SK-N-SH treated with all-trans-retinoic acid at 6 μM for 48 hours (cell line): ENCODE data around the gene ZBTB12.
A peak's percentile ranks its signal among the peaks of the same experiment; 100 is the strongest.
"Not testable (repeated sequence)": the region's sequence is repeated elsewhere in the genome, so short reads cannot be mapped to it uniquely, and the experiment has no call there.

ENCODE experiments used
- ATAC-seq: fragments of 200-7000 bp; cut with Tn5 transposase; 3 replicates; pipeline ENCODE4 v1.9.1; 2020; ENCODE audit warnings: mild to moderate bottlenecking, moderate library complexity
- ARNTL ChIP-seq: fragments of 450-650 bp; formaldehyde crosslinking; IDR thresholded peaks from 2 replicates; pipeline ENCODE4 v1.5.0; 2020; ENCODE audit warnings: low read depth, mild to moderate bottlenecking, moderate library complexity, borderline replicate concordance
- BACH2 ChIP-seq: fragments of 250-450 bp; sonication (Bioruptor Pico); IDR thresholded peaks from 2 replicates; pipeline ENCODE4 v1.9.0; 2021; ENCODE audit warnings: mild to moderate bottlenecking, borderline replicate concordance
- ESRRG ChIP-seq: fragments of 250-450 bp; sonication (Bioruptor Pico); IDR thresholded peaks from 2 replicates; pipeline ENCODE4 v1.6.1; 2021; ENCODE audit warnings: mild to moderate bottlenecking
- GLIS3 ChIP-seq: fragments of 250-450 bp; sonication (Bioruptor Pico); IDR thresholded peaks from 2 replicates; pipeline ENCODE4 v1.5.0; 2020; ENCODE audit warnings: mild to moderate bottlenecking, moderate library complexity
- ISL1 ChIP-seq: fragments of 250-450 bp; sonication (Bioruptor Pico); IDR thresholded peaks from 2 replicates; pipeline ENCODE4 v2.1.2; 2022; ENCODE audit warnings: mild to moderate bottlenecking, moderate library complexity
- POU6F1 ChIP-seq: fragments of 250-450 bp; sonication (Bioruptor Pico); IDR thresholded peaks from 2 replicates; pipeline ENCODE4 v1.8.0; 2021; ENCODE audit warnings: low read depth, mild to moderate bottlenecking, moderate library complexity, borderline replicate concordance
- PPARA ChIP-seq: fragments of 250-450 bp; sonication (Bioruptor Pico); IDR thresholded peaks from 2 replicates; pipeline ENCODE4 v1.5.0; 2020; ENCODE audit warnings: mild to moderate bottlenecking, borderline replicate concordance
- RARB ChIP-seq: fragments of 250-450 bp; sonication (Bioruptor Pico); IDR thresholded peaks from 2 replicates; pipeline ENCODE4 v1.8.0; 2021; ENCODE audit warnings: mild to moderate bottlenecking, moderate library complexity
- SNAI2 ChIP-seq: fragments of 250-450 bp; sonication (Bioruptor Pico); IDR thresholded peaks from 2 replicates; pipeline ENCODE4 v1.5.0; 2020; ENCODE audit warnings: mild to moderate bottlenecking, moderate library complexity
- TOX ChIP-seq: fragments of 250-450 bp; sonication (Bioruptor Pico); IDR thresholded peaks from 2 replicates; pipeline ENCODE4 v1.8.0; 2021; ENCODE audit warnings: mild to moderate bottlenecking, moderate library complexity, borderline replicate concordance
- TSHZ2 ChIP-seq: fragments of 250-450 bp; sonication (Bioruptor Pico); IDR thresholded peaks from 2 replicates; pipeline ENCODE4 v1.5.0; 2020; ENCODE audit warnings: mild to moderate bottlenecking, moderate library complexity
- ZC3H10 ChIP-seq: fragments of 250-450 bp; sonication (Bioruptor Pico); IDR thresholded peaks from 2 replicates; pipeline ENCODE4 v1.5.1; 2021; ENCODE audit warnings: mild to moderate bottlenecking, moderate library complexity
- ZFP3 ChIP-seq: fragments of 250-450 bp; sonication (Bioruptor Pico); IDR thresholded peaks from 2 replicates; pipeline ENCODE4 v1.5.0; 2020; ENCODE audit warnings: mild to moderate bottlenecking, moderate library complexity
- ZFP30 ChIP-seq: fragments of 450-650 bp; formaldehyde crosslinking; IDR thresholded peaks from 2 replicates; pipeline ENCODE4 v1.5.0; 2022; ENCODE audit warnings: mild to moderate bottlenecking, moderate library complexity
- ZNF565 ChIP-seq: fragments of 450-650 bp; formaldehyde crosslinking; conservative IDR thresholded peaks from 2 replicates; pipeline ENCODE4 v1.5.0; 2020; ENCODE audit warnings: low read depth, mild to moderate bottlenecking, moderate library complexity
- ZNF70 ChIP-seq: fragments of 450-650 bp; formaldehyde crosslinking; IDR thresholded peaks from 2 replicates; pipeline ENCODE4 v1.5.0; 2020; ENCODE audit warnings: mild to moderate bottlenecking, moderate library complexity
- ZNF8 ChIP-seq: fragments of 450-650 bp; formaldehyde crosslinking; IDR thresholded peaks from 2 replicates; pipeline ENCODE4 v1.5.0; 2020; ENCODE audit warnings: mild to moderate bottlenecking, moderate library complexity
- TF ChIP-seq, protein P1 (sequence below): fragments of 250-450 bp; sonication (Bioruptor Pico); IDR thresholded peaks from 2 replicates; pipeline ENCODE4 v1.8.0; 2020; ENCODE audit warnings: mild to moderate bottlenecking, moderate library complexity, borderline replicate concordance
- TF ChIP-seq, protein P2 (sequence below): fragments of 250-450 bp; sonication (Bioruptor Pico); IDR thresholded peaks from 2 replicates; pipeline ENCODE4 v1.5.1; 2021; ENCODE audit warnings: mild to moderate bottlenecking, moderate library complexity
- TF ChIP-seq, protein P3 (sequence below): fragments of 250-450 bp; sonication (Bioruptor Pico); IDR thresholded peaks from 2 replicates; pipeline ENCODE4 v1.5.1; 2020; ENCODE audit warnings: low read depth, mild to moderate bottlenecking, moderate library complexity

Gene ZBTB12

DNA sequence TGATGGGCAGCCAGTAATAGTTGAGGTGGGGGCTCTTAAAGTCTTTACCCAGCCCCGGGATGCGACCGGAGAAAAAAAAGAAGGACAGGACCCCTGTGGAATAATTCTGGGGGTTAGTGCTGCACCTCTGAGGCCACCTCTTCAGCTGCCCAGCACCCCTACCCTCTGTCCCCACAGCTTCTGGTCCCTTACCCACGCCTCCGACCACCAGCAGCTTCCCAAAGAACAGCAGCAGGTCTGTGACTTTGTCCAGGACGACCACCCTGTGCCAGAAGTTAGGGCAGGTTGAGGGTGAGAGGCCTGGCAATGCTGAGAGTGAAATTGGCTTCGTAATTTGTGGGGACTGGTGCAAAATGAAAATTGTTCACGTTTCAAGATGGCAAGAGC, 37.1 kb downstream of the ZBTB12 start:
- no peak for TF ChIP-seq ZNF8 (CRISPR knock-in tag)
- no peak for ATAC-seq

DNA sequence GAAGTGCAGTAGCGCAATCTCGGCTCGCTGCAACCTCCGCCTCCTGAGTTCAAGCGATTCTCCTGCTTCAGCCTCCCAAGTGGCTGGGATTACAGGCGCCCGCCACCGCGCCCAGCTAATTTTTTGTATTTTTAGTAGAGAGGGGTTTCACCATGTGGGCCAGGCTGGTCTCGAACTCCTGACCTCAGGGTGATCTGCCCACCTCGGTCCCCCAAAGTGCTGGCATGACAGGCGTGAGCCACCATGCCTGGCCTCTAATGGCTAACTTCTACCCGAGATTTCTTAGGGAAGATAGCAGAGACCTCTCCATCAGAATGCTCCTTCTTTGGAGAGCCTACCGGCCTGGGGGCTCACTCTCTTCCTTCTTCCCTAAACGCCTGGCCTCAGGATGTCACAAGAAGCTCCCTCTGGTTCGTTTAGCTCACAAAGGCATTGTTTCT, 37.7 kb downstream of the ZBTB12 start:
- not testable (repeated sequence) for ATAC-seq

DNA sequence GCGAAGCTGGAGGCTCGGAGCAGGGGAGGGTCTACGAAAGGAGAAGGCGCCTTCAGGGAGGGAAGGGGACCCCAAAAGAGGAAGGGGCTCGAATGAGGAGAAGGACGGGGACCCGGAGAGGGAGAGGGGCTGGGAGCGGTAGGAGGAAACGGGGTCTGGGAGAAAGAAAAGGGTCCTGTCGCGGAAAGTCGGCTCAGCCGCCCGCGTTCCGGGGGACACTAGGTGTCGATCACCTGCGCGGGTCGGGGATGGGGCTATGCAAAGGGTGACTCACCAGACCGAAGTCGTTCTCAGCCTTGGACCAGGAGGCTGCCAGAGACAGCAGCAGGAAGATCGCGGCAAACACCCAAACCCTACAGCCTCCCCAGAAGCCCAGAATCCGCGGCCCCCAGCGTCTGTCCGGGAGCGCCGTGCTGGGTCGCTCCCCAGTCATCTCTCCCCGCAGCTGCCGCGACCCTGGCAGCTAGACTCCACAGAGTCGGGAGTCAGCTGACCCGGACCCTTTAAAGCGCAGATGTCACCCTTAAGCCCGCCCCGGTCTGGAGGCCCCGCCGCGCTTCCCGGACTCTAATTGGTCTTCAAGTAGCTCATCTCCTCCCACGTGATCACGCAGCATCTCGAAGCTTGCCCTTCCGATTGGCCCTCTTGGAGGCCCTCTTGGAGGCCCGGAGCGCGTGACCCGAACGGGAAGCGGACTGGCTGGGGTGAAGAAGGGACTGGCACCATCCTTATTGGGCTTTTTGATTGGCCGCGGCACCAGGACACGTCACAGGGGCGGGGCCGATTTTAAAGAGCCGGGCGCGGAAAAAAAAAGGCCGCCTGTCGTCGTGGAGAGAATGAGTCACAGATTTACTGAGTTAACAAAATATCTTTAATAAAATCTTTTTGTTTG, 39.3 kb downstream of the ZBTB12 start, which contains the start of gene NEU1:
Gene NEU1, minus strand, starts transcription at position 478 of the 892 bp plus-strand sequence. Its CDS starts 45 bp downstream, at position 433.
- TF ChIP-seq ZNF565 (CRISPR knock-in tag) (no peak), ZFP3 (CRISPR knock-in tag) (no peak), ZNF70 (no peak), SNAI2 (CRISPR knock-in tag) (no peak), RARB (CRISPR knock-in tag) (no peak), BACH2 (CRISPR knock-in tag) (no peak), POU6F1 (CRISPR knock-in tag) (no peak), ZFP30 (no peak), PPARA (CRISPR knock-in tag) (no peak), ZNF8 (CRISPR knock-in tag) (no peak), ARNTL (CRISPR knock-in tag) (no peak)
- TF ChIP-seq, protein P1, sequence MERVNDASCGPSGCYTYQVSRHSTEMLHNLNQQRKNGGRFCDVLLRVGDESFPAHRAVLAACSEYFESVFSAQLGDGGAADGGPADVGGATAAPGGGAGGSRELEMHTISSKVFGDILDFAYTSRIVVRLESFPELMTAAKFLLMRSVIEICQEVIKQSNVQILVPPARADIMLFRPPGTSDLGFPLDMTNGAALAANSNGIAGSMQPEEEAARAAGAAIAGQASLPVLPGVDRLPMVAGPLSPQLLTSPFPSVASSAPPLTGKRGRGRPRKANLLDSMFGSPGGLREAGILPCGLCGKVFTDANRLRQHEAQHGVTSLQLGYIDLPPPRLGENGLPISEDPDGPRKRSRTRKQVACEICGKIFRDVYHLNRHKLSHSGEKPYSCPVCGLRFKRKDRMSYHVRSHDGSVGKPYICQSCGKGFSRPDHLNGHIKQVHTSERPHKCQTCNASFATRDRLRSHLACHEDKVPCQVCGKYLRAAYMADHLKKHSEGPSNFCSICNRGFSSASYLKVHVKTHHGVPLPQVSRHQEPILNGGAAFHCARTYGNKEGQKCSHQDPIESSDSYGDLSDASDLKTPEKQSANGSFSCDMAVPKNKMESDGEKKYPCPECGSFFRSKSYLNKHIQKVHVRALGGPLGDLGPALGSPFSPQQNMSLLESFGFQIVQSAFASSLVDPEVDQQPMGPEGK (CRISPR knock-in tag), result no peak
- TF ChIP-seq, protein P2, sequence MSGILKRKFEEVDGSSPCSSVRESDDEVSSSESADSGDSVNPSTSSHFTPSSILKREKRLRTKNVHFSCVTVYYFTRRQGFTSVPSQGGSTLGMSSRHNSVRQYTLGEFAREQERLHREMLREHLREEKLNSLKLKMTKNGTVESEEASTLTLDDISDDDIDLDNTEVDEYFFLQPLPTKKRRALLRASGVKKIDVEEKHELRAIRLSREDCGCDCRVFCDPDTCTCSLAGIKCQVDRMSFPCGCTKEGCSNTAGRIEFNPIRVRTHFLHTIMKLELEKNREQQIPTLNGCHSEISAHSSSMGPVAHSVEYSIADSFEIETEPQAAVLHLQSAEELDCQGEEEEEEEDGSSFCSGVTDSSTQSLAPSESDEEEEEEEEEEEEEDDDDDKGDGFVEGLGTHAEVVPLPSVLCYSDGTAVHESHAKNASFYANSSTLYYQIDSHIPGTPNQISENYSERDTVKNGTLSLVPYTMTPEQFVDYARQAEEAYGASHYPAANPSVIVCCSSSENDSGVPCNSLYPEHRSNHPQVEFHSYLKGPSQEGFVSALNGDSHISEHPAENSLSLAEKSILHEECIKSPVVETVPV (CRISPR knock-in tag), result no peak
- peak; percentile 96 for ATAC-seq

GRCh38 chr6:31861919-31862343, 40.0 kb downstream of the ZBTB12 start:
- TF ChIP-seq SNAI2 (CRISPR knock-in tag) (no peak), ESRRG (CRISPR knock-in tag) (no peak), ZC3H10 (CRISPR knock-in tag) (no peak), TSHZ2 (no peak), ZFP30 (no peak), GLIS3 (CRISPR knock-in tag) (no peak), TOX (CRISPR knock-in tag) (no peak), ZFP3 (CRISPR knock-in tag) (no peak), BACH2 (CRISPR knock-in tag) (no peak), ISL1 (no peak), ZNF565 (CRISPR knock-in tag) (no peak), RARB (CRISPR knock-in tag) (no peak), ZNF70 (no peak)
- TF ChIP-seq, protein P3, sequence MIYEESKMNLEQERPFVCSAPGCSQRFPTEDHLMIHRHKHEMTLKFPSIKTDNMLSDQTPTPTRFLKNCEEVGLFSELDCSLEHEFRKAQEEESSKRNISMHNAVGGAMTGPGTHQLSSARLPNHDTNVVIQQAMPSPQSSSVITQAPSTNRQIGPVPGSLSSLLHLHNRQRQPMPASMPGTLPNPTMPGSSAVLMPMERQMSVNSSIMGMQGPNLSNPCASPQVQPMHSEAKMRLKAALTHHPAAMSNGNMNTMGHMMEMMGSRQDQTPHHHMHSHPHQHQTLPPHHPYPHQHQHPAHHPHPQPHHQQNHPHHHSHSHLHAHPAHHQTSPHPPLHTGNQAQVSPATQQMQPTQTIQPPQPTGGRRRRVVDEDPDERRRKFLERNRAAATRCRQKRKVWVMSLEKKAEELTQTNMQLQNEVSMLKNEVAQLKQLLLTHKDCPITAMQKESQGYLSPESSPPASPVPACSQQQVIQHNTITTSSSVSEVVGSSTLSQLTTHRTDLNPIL (CRISPR knock-in tag), result no peak
- TF ChIP-seq, protein P1 (CRISPR knock-in tag), result no peak
- ATAC-seq, result no peak
